ENCODE data around the gene ATXN1. TPM values are rescaled to one million over a fixed set of nuclear protein-coding genes. Genes with fewer than 3 reads are reported as not detected.

Gene ATXN1
- total and polyA plus RNA-seq, 2 of the 13 experiments (the other 11 are each of a cell fraction or from before 2014, with no cell fraction given) = 20.7 to 39.5 TPM

- Histone ChIP-seq H3K4me1 (ENCODE audit: insufficient read depth, low read length) (peaks cover 16% of the 10 kb centered on the region), H3K9ac (ENCODE audit: insufficient read depth, low read depth, low read length) (no peak overlapping the region), H2AFZ (ENCODE audit: low read length) (no peak overlapping the region), H3K79me2 (ENCODE audit: insufficient read depth, low read length) (peaks cover 2% of the 10 kb centered on the region), H3K4me3 (replicated peaks in 1 of 3; ENCODE audit: insufficient read depth in 1 of 3, low read depth in 2 of 3, low read length in 3 of 3) (no peak overlapping the region), H3K9me3 (ENCODE audit: low read length) (0 out of 2 replicates have a peak, but pooled peaks cover under 1% of the 10 kb centered on the region), H3K36me3 (replicated peaks in 1 of 2; ENCODE audit: control insufficient read depth in 1 of 2, insufficient read depth in 2 of 2, low read length in 2 of 2) (peaks cover 2 to 10% of the 10 kb centered on the region in 2 experiments; a peak in 3 of 5 replicates), H4K20me1 (ENCODE audit: insufficient read depth, low read length) (no peaks in the 10 kb centered on the region), H3K27ac (ENCODE audit: extremely low read length, insufficient read depth, low read length) (no peak overlapping the region), H3K4me2 (ENCODE audit: low read depth, low read length) (no peak overlapping the region), H3K27me3 (ENCODE audit: control insufficient read depth in 1 of 2, insufficient read depth in 2 of 2, low read length in 2 of 2) (no peaks in the 10 kb centered on the region)
- POLR2A ChIA-PET = no interaction called here
- DNase-seq (ENCODE audit: low spot score) = no peak
- in situ Hi-C loops (cut with HindIII; ENCODE audit: extremely low pct_ligation_motif_present, low pct_unique_long_range_greater_than_20kb) = no loop called here
- ATAC-seq = no peak
- WGBS (ENCODE audit: low lambda C conversion rate) = over 99% methylated on average over 12 of the region's 12 CpGs
- FAIRE-seq = no peak
- BruUV-seq (replicated peaks) = no TSS peak
- CTCF ChIA-PET (ENCODE audit: low intra/inter-chr PET ratio, low total read pairs) = no interaction called here
- intact Hi-C loops (cut with micrococcal nuclease; ENCODE audit: unreplicated experiment) = no loop called here
- TF ChIP-seq ZNF335 (CRISPR knock-in tag; IDR thresholded peaks at IDR 0.05) (no peak), BRF2 (CRISPR knock-in tag; IDR thresholded peaks at IDR 0.05) (no peak), HNRNPL (IDR thresholded peaks at IDR 0.05; ENCODE audit: low read depth, low read length) (no peak), TFAP4 (IDR thresholded peaks at IDR 0.05; ENCODE audit: borderline replicate concordance, low read depth) (no peak), AHDC1 (CRISPR knock-in tag; IDR thresholded peaks at IDR 0.05; ENCODE audit: borderline replicate concordance) (no peak), IRF1 (CRISPR knock-in tag; IDR thresholded peaks at IDR 0.05; ENCODE audit: low read depth) (no peak), ZNF224 (CRISPR knock-in tag; IDR thresholded peaks at IDR 0.05) (no peak), GABPB1 (CRISPR knock-in tag; IDR thresholded peaks at IDR 0.05) (no peak), NR2F1 (CRISPR knock-in tag; IDR thresholded peaks at IDR 0.05) (no peak), ZNF776 (CRISPR knock-in tag; IDR thresholded peaks at IDR 0.05) (no peak), ZNF614 (CRISPR knock-in tag; IDR thresholded peaks at IDR 0.05; ENCODE audit: borderline replicate concordance) (no peak), ZBTB43 (CRISPR knock-in tag; conservative IDR thresholded peaks at IDR 0.05) (no peak)
Observed at GRCh38 chr6:16477367-16478149, 283.7 kb downstream of the ATXN1 start.
